Panc1 (cell line): ENCODE results near the gene PDYN. TPM values are rescaled to one million over a fixed set of nuclear protein-coding genes. Genes with fewer than 3 reads are reported as not detected.

Experiments used
- ATAC-seq: fragments of 200-7000 bp; cut with Tn5 transposase; 2 replicates; pipeline ENCODE4 v1.9.1; 2020; ENCODE audit warnings: mild to moderate bottlenecking, moderate library complexity
- BruUV-seq: library from RNA; stranded (reverse); fragments of 400-500 nt; replicated peaks from 2 replicates; lab custom pipeline; 2021; lab: Mats Ljungman, UMichigan
- CTCF ChIA-PET: fragments of 300-600 bp; sonication (Branson Sonifier 250); formaldehyde crosslinking; loops from one replicate; lab custom pipeline; 2022; ENCODE audit warnings: antibody characterized with exemption; lab: Charles Lee
- POLR2A ChIA-PET: fragments of 300-600 bp; sonication (Branson Sonifier 250); formaldehyde crosslinking; loops from one replicate; lab custom pipeline; 2022; ENCODE audit warnings: antibody characterized with exemption; lab: Charles Lee
- DNase-seq: peaks from one replicate; pipeline ENCODE4 v3.0.0-alpha.2; 2010; ENCODE audit warnings: low read depth, low spot score
- H3K27ac ChIP-seq: 2 replicates; pipeline ENCODE4 v1.5.1; 2011; ENCODE audit warnings: mild to moderate bottlenecking, low read length, inconsistent platforms
- H3K27me3 ChIP-seq: fragments of 200-500 bp; sonication (Bioruptor generic); 2 replicates; pipeline ENCODE4 v1.6.0; 2014; ENCODE audit warnings: low read length, inconsistent platforms; ENCODE audit not compliant: control insufficient read depth, insufficient read depth
- H3K36me3 ChIP-seq: fragments of 200-500 bp; sonication (Bioruptor generic); 2 replicates; pipeline ENCODE4 v1.5.1; 2014; ENCODE audit warnings: inconsistent platforms, mild to moderate bottlenecking, low read length, moderate library complexity; ENCODE audit not compliant: control insufficient read depth, insufficient read depth
- H3K4me1 ChIP-seq: 2 replicates; pipeline ENCODE4 v1.5.1; 2011; ENCODE audit warnings: inconsistent platforms, mild to moderate bottlenecking, low read length, moderate library complexity; ENCODE audit not compliant: control insufficient read depth, insufficient read depth
- H3K4me3 ChIP-seq, 2 experiments: 2 replicates each; pipeline ENCODE4 v1.5.1; 2011 to 2012; ENCODE audit warnings: low read depth in 2 of 2, low read length in 2 of 2, mild to moderate bottlenecking in 2 of 2, inconsistent platforms in 1 of 2, moderate library complexity in 1 of 2
- H3K9me3 ChIP-seq: fragments of 200-500 bp; sonication (Bioruptor generic); 2 replicates; pipeline ENCODE4 v1.5.1; 2014; ENCODE audit warnings: low read depth, mild to moderate bottlenecking, inconsistent platforms, low read length, moderate library complexity; ENCODE audit not compliant: control insufficient read depth, insufficient read depth
- CTCF ChIP-seq: fragments of 450-650 bp; IDR thresholded peaks from 2 replicates; pipeline ENCODE4 v1.5.1; 2017; ENCODE audit warnings: mild to moderate bottlenecking
- POLR2AphosphoS5 ChIP-seq: IDR thresholded peaks from 2 replicates; pipeline ENCODE4 v1.6.1; 2012; ENCODE audit warnings: mild to moderate bottlenecking, low read depth, low read length, moderate library complexity
- REST ChIP-seq, 2 experiments: IDR thresholded peaks; 2 replicates each; pipeline ENCODE4 v1.6.1; 2011 to 2012; ENCODE audit warnings: low read depth in 2 of 2, control low read depth in 1 of 2, low read length in 1 of 2, mild to moderate bottlenecking in 1 of 2, moderate library complexity in 1 of 2; ENCODE audit not compliant: insufficient read depth in 1 of 2
- SIN3A ChIP-seq: IDR thresholded peaks from 2 replicates; pipeline ENCODE4 v1.6.1; 2012; ENCODE audit warnings: low read depth, mild to moderate bottlenecking, low read length, moderate library complexity, borderline replicate concordance; ENCODE audit not compliant: insufficient read depth
- TCF7L2 ChIP-seq: IDR thresholded peaks from 2 replicates; pipeline ENCODE4 v1.6.1; 2011; ENCODE audit warnings: mild to moderate bottlenecking, low read depth, low read length, inconsistent platforms
- in situ Hi-C: cut with HindIII; loops from 2 replicates; pipeline ENCODE4 v1.10.0; 2016; ENCODE audit warnings: low sequenced_read_pairs, low pct_unique_long_range_greater_than_20kb
- intact Hi-C: fragments of 100-400 bp; cut with micrococcal nuclease; formaldehyde crosslinking; loops from one replicate; pipeline ENCODE4 v1.10.0; 2022; ENCODE audit not compliant: unreplicated experiment
- total RNA-seq: library from RNA; stranded (reverse); gene quantifications from one replicate; pipeline ENCODE4 v1.2.1, GENCODE V29; 2021; ENCODE audit not compliant: unreplicated experiment

Gene PDYN
- total RNA-seq, 1 experiment from 2014 or later, result not detected

GRCh38 chr20:1968964-1969363, 24.9 kb downstream of the PDYN start:
- H3K27me3 ChIP-seq, result peaks cover 17% of the 10 kb centered on the region
- no peaks in the 10 kb centered on the region for H3K4me1 ChIP-seq
- intact Hi-C loops (loop anchor here (5.0 to 10.0 kb wide), 2 partner anchors 123 to 486 kb away; no protein-coding TSS in a partner anchor), in situ Hi-C loops (no loop called here)
- ChIA-PET POLR2A (no interaction called here), CTCF (interaction anchor here (0.6 to 0.8 kb wide), 4 partner anchors 43 to 433 kb away, joined by 3 to 12 read pairs (median 6); no protein-coding TSS in a partner anchor)
- H3K9me3 ChIP-seq, result no peaks in the 10 kb centered on the region
- no peak overlapping the region for H3K4me3 ChIP-seq
- no TSS peak for BruUV-seq
- H3K36me3 ChIP-seq, result no peaks in the 10 kb centered on the region
- DNase-seq (no peak), ATAC-seq (no peak)
- H3K27ac ChIP-seq, result no peak overlapping the region
- TF ChIP-seq POLR2AphosphoS5 (no peak), SIN3A (no peak), REST (IDR thresholded peaks at IDR 0.05; ENCODE audit: insufficient read depth in 1 of 2, low read depth in 2 of 2, low read length in 1 of 2) (no peak), TCF7L2 (no peak), CTCF (no peak)

GRCh38 chr20:1965520-1966351, 28.1 kb downstream of the PDYN start:
- no peak overlapping the region; a peak in 1 of 4 replicates for H3K4me3 ChIP-seq
- TF ChIP-seq POLR2AphosphoS5, result no peak
- TF ChIP-seq TCF7L2, result no peak
- TF ChIP-seq SIN3A, result no peak
- no peak for TF ChIP-seq REST (IDR thresholded peaks at IDR 0.05; ENCODE audit: insufficient read depth in 1 of 2, low read depth in 2 of 2, low read length in 1 of 2)
- peak; percentile 97 for TF ChIP-seq CTCF
- CTCF ChIA-PET, result interaction anchor here (0.6 to 1.2 kb wide), 5 partner anchors 128 to 209 kb away, joined by 3 read pairs; no protein-coding TSS in a partner anchor
- ATAC-seq (peak; percentile 94), DNase-seq (peak; percentile 18)
- POLR2A ChIA-PET, result no interaction called here
- BruUV-seq, result no TSS peak
- H3K27ac ChIP-seq, result no peak overlapping the region
- in situ Hi-C loops (no loop called here), intact Hi-C loops (loop anchor here (5.0 to 10.0 kb wide), 2 partner anchors 127 to 489 kb away; no protein-coding TSS in a partner anchor)
- H3K27me3 ChIP-seq, result peaks cover 16% of the 10 kb centered on the region
- no peaks in the 10 kb centered on the region for H3K9me3 ChIP-seq
- H3K4me1 ChIP-seq, result no peaks in the 10 kb centered on the region
- no peaks in the 10 kb centered on the region for H3K36me3 ChIP-seq
